CD14-positive monocyte (primary cell): Measurements from ENCODE around the gene GNAT3. TPM values are rescaled to one million over a fixed set of nuclear protein-coding genes. Genes with fewer than 3 reads are reported as not detected.

Experiments
- DNase-seq, 3 donors: peaks; one replicate each; pipeline ENCODE4 v3.0.0-alpha.2; 2011 to 2022
- H2AFZ ChIP-seq: 2 replicates; pipeline ENCODE4 v1.6.0; 2012; ENCODE audit warnings: mild to moderate bottlenecking, low read depth, low read length, inconsistent platforms; ENCODE audit not compliant: insufficient read depth, poor library complexity, severe bottlenecking
- H3K27ac ChIP-seq, 2 donors: 1 replicate in 1 of 2; 2 replicates in 1 of 2; pipeline ENCODE4 v1.5.1; 2012 to 2013; ENCODE audit warnings: low read length in 2 of 2, control low read depth in 1 of 2, inconsistent platforms in 1 of 2, low read depth in 1 of 2, mild to moderate bottlenecking in 1 of 2
- H3K27me3 ChIP-seq, 2 donors: one replicate each; pipeline versions ENCODE4 v1.6.0 to v1.6.1; 2011 to 2013; ENCODE audit warnings: low read length in 2 of 2; ENCODE audit not compliant: control insufficient read depth in 2 of 2, insufficient read depth in 2 of 2
- H3K36me3 ChIP-seq, 2 donors: replicated peaks in 1 of 2; 1 replicate in 1 of 2; 2 replicates in 1 of 2; pipeline versions ENCODE4 v1.5.1 to v1.6.1; 2012 to 2013; ENCODE audit warnings: low read length in 2 of 2, control low read depth in 1 of 2, inconsistent platforms in 1 of 2, mild to moderate bottlenecking in 1 of 2; ENCODE audit not compliant: insufficient read depth in 2 of 2, control insufficient read depth in 1 of 2
- H3K4me1 ChIP-seq, 2 donors: 1 replicate in 1 of 2; 2 replicates in 1 of 2; pipeline versions ENCODE4 v1.5.1 to v1.6.1; 2012 to 2013; ENCODE audit warnings: low read length in 2 of 2, control low read depth in 1 of 2, inconsistent platforms in 1 of 2, mild to moderate bottlenecking in 1 of 2, moderate library complexity in 1 of 2; ENCODE audit not compliant: insufficient read depth in 2 of 2, control insufficient read depth in 1 of 2
- H3K4me2 ChIP-seq: replicated peaks from 2 replicates; pipeline ENCODE3; 2012; ENCODE audit warnings: low read length, moderate library complexity, mild to moderate bottlenecking; ENCODE audit not compliant: poor library complexity, severe bottlenecking; ENCODE audit errors: extremely low read depth
- H3K4me3 ChIP-seq, 3 experiments: fragments of 200-600 bp in 1 of 3; sonication (generic) in 1 of 3; replicated peaks in 1 of 3; 1 replicate in 2 of 3; 2 replicates in 1 of 3; pipeline ENCODE4 v1.5.1; 2011 to 2013; ENCODE audit warnings: low read length in 3 of 3, mild to moderate bottlenecking in 3 of 3, control low read depth in 2 of 3, low read depth in 2 of 3, inconsistent platforms in 1 of 3, moderate library complexity in 1 of 3
- H3K79me2 ChIP-seq: 2 replicates; pipeline ENCODE4 v1.6.0; 2012; ENCODE audit warnings: mild to moderate bottlenecking, control low read depth, inconsistent platforms, low read length, moderate library complexity; ENCODE audit not compliant: insufficient read depth
- H3K9ac ChIP-seq: 2 replicates; pipeline ENCODE4 v1.6.0; 2017; ENCODE audit warnings: low read length, mild to moderate bottlenecking; ENCODE audit not compliant: insufficient read depth, poor library complexity, severe bottlenecking
- H3K9me3 ChIP-seq, 2 donors: replicated peaks in 1 of 2; 1 replicate in 1 of 2; 2 replicates in 1 of 2; pipeline versions ENCODE4 v1.5.1 to v1.6.1; 2012 to 2013; ENCODE audit warnings: low read length in 2 of 2, control low read depth in 1 of 2; ENCODE audit not compliant: control insufficient read depth in 1 of 2, insufficient read depth in 1 of 2
- H4K20me1 ChIP-seq: 2 replicates; pipeline ENCODE4 v1.6.0; 2012; ENCODE audit warnings: mild to moderate bottlenecking, low read length, control low read depth, moderate library complexity; ENCODE audit not compliant: insufficient read depth
- H3K27ac Mint-ChIP-seq, 7 donors: one replicate each; pipeline ENCODE4 v1.8.0; 2020; ENCODE audit warnings: mild to moderate bottlenecking in 7 of 7, mixed read lengths in 7 of 7, moderate library complexity in 6 of 7, inconsistent platforms in 2 of 7
- H3K27me3 Mint-ChIP-seq, 3 donors: one replicate each; pipeline ENCODE4 v1.8.0; 2021 to 2022; ENCODE audit warnings: low read depth in 3 of 3, mild to moderate bottlenecking in 3 of 3, mixed read lengths in 3 of 3, moderate library complexity in 3 of 3, inconsistent platforms in 1 of 3
- H3K36me3 Mint-ChIP-seq, 2 donors: one replicate each; pipeline ENCODE4 v1.8.0; 2020; ENCODE audit warnings: mixed read lengths in 2 of 2, inconsistent platforms in 1 of 2, mild to moderate bottlenecking in 1 of 2
- H3K4me1 Mint-ChIP-seq: one replicate; pipeline ENCODE4 v1.8.0; 2020; ENCODE audit warnings: mild to moderate bottlenecking, mixed read lengths
- H3K4me3 Mint-ChIP-seq, 2 donors: one replicate each; pipeline ENCODE4 v1.8.0; 2020; ENCODE audit warnings: mild to moderate bottlenecking in 2 of 2, mixed read lengths in 2 of 2, moderate library complexity in 1 of 2
- H3K9me3 Mint-ChIP-seq, 7 donors: one replicate each; pipeline ENCODE4 v1.8.0; 2020 to 2022; ENCODE audit warnings: mixed read lengths in 7 of 7, mild to moderate bottlenecking in 6 of 7, moderate library complexity in 6 of 7, inconsistent platforms in 2 of 7
- WGBS: methylation state at CpG from one replicate; pipeline ENCODE4 v1.1.5; 2013; ENCODE audit warnings: missing lambda C conversion rate; ENCODE audit not compliant: insufficient coverage; 5-methylcytosine and 5-hydroxymethylcytosine counted together
- intact Hi-C, 2 donors: fragments of 100-400 bp; cut with micrococcal nuclease; formaldehyde crosslinking; loops; one replicate each; pipeline versions ENCODE4 v1.15.0 to v1.15.1; 2023
- polyA plus RNA-seq, 3 donors: library from polyadenylated mRNA; depleted of rRNA in 1 of 3; unstranded in 2 of 3; stranded (reverse) in 1 of 3; fragments of 300-500 nt in 2 of 3; fragments of >200 nt in 1 of 3; fragmentation: Illumina TruSeq in 2 of 3; gene quantifications; 1 replicate in 2 of 3; 2 replicates in 1 of 3; pipeline ENCODE4 v1.2.3, GENCODE V29; 2012 to 2021
- TF ChIP-seq, protein P1 (sequence below): fragments of 200-600 bp; IDR thresholded peaks from one replicate; pipeline ENCODE4 v1.8.0; 2022; ENCODE audit warnings: antibody characterized with exemption, mild to moderate bottlenecking

GNAT3 gene
- polyA plus RNA-seq, 3 donors, result not detected

DNA sequence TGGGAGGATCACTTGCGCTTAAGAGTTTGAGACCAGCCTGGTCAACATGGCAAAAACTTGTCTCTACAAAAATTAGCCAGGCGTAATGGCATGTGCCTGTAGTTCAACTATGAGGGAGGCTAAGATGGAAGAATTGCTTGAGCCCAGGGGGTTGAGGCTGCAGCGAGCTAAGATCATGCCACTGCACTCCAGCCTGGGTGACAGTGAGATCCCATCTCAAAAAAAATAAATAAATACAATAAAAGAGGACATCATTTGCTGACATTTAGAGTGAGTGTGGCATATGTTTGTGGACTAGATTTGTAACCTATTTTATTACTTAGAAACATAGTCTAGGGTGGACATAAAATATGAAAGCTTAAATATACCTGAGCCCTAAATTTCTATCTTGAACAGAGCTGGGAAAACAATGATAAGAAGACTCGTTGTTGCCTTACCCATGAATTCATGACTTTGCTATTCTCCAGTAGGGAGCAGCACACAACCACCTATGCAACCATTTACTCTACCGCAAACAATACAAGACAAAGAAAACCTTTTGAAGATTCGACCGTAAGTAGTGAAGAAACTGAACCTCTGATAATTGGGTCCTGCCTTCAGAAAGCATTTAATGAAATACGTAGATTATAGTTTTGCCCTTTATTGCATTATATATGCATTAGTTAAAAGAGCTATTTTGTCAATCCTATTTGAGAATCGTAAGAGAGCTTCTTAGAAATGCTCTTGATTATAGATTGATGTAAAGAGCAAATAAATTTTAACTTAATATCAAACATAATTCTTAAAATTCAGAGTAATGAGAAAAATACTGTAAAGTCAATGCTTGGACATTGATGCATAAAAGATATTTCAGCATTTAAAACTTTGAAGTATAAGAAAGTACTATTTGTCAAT is 83.5 kb downstream of the GNAT3 start:
- no peak overlapping the region for H3K4me3 ChIP-seq
- TF ChIP-seq, protein P1, sequence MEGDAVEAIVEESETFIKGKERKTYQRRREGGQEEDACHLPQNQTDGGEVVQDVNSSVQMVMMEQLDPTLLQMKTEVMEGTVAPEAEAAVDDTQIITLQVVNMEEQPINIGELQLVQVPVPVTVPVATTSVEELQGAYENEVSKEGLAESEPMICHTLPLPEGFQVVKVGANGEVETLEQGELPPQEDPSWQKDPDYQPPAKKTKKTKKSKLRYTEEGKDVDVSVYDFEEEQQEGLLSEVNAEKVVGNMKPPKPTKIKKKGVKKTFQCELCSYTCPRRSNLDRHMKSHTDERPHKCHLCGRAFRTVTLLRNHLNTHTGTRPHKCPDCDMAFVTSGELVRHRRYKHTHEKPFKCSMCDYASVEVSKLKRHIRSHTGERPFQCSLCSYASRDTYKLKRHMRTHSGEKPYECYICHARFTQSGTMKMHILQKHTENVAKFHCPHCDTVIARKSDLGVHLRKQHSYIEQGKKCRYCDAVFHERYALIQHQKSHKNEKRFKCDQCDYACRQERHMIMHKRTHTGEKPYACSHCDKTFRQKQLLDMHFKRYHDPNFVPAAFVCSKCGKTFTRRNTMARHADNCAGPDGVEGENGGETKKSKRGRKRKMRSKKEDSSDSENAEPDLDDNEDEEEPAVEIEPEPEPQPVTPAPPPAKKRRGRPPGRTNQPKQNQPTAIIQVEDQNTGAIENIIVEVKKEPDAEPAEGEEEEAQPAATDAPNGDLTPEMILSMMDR, result peak; percentile 84
- no peak overlapping the region for H3K27ac Mint-ChIP-seq
- no peak overlapping the region for H3K4me2 ChIP-seq
- H4K20me1 ChIP-seq, result no peaks in the 10 kb centered on the region
- 100% methylated on average over 2 of the region's 9 CpGs for WGBS
- no peak overlapping the region for H3K4me3 Mint-ChIP-seq
- no peaks in the 10 kb centered on the region for H3K36me3 Mint-ChIP-seq
- no peaks in the 10 kb centered on the region for H3K79me2 ChIP-seq
- no peaks in the 10 kb centered on the region for H3K27me3 ChIP-seq
- no peaks in the 10 kb centered on the region for H3K36me3 ChIP-seq
- no peak overlapping the region for H3K27ac ChIP-seq
- H3K4me1 Mint-ChIP-seq, result peaks cover 19% of the 10 kb centered on the region
- intact Hi-C loops, result loop anchor here (5.0 kb wide), 1 partner anchor 229 kb away; no protein-coding TSS in a partner anchor
- DNase-seq, result peak; percentile 44 to 63 (median 51)
- H3K4me1 ChIP-seq, result peaks cover 15 to 21% of the 10 kb centered on the region in 2 donors
- H2AFZ ChIP-seq, result no peak overlapping the region
- no peaks in the 10 kb centered on the region for H3K9me3 ChIP-seq
- H3K27me3 Mint-ChIP-seq, result peaks cover 0 to 1% (median 0%) of the 10 kb centered on the region in 3 donors
- H3K9me3 Mint-ChIP-seq, result no peaks in the 10 kb centered on the region
- no peak overlapping the region for H3K9ac ChIP-seq

DNA sequence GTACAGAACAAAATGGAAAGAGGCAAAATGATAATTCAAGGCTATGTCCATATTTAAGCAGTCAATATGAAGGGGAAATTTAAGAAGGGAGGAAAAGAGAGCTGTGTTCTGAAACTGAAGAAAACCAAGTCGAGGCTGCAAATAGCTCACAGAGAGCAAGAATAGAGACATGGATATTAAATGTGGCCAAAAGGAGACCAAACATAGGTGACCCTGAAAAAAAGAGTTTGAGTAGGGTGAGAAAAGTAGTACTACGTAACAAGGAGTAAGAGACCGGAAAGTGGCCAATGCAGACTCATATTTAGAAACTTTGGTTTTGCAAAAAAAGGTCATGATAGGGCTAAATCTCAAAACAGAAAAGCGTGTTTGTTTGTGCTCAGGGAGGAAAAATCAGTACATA is 84.6 kb downstream of the GNAT3 start:
- WGBS, result 90% methylated on average over 4 of the region's 4 CpGs
- Mint-ChIP-seq H3K27ac (no peak overlapping the region), H3K27me3 (peaks cover 0 to 2% (median 1%) of the 10 kb centered on the region in 3 donors), H3K4me3 (no peak overlapping the region), H3K36me3 (no peaks in the 10 kb centered on the region), H3K4me1 (peaks cover 9% of the 10 kb centered on the region), H3K9me3 (no peaks in the 10 kb centered on the region)
- Histone ChIP-seq H3K27me3 (no peaks in the 10 kb centered on the region), H2AFZ (no peak overlapping the region), H3K4me2 (no peak overlapping the region), H3K9ac (no peak overlapping the region), H3K27ac (no peak overlapping the region), H4K20me1 (no peaks in the 10 kb centered on the region), H3K4me1 (peaks cover 5 to 11% of the 10 kb centered on the region in 2 donors), H3K36me3 (no peaks in the 10 kb centered on the region), H3K9me3 (no peaks in the 10 kb centered on the region), H3K4me3 (no peak overlapping the region), H3K79me2 (no peaks in the 10 kb centered on the region)
- intact Hi-C loops, result loop anchor here (5.0 kb wide), 1 partner anchor 230 kb away; no protein-coding TSS in a partner anchor
- TF ChIP-seq, protein P1, result no peak
- DNase-seq, result no peak
